ENCODE data around the gene DBET. TPM values are rescaled to one million over a fixed set of nuclear protein-coding genes. Genes with fewer than 3 reads are reported as not detected.

The DBET gene
- total RNA-seq, 1 experiment from 2014 or later: not detected

Small RNA genes within 50 kb of the gene (small RNA-seq; reads per million reads assigned to genes)
- not detected for gene RNA5SP174
- gene RNA5SP175: 0.25 reads per million, percentile 18 among the genes with 10 or more reads in this experiment

Other genes starting within 250 kb of the DBET start
- gene FRG1, start 123.6 kb upstream of the DBET start, total RNA-seq (2014; rRNA removed; shearing (Covaris generic)): 41.2 and 46.0 TPM in 2 replicates
- 1.4 and 1.7 TPM in 2 replicates for gene FRG2, start 37.2 kb upstream of the DBET start, total RNA-seq (2014; rRNA removed; shearing (Covaris generic))
- not detected in 2 replicates for gene DUX4, start 109.3 kb downstream of the DBET start, total RNA-seq (2014; rRNA removed; shearing (Covaris generic))